WERI-Rb-1 (cell line): Measurements from ENCODE around the gene JTB.

Experiments used
- DNase-seq: peaks from one replicate; pipeline ENCODE4 v3.0.0-alpha.2; 2020
- H3K27ac ChIP-seq: fragments of 250-450 bp; sonication (Bioruptor Pico); 2 replicates; pipeline ENCODE4 v1.5.1; 2020; ENCODE audit warnings: mild to moderate bottlenecking, moderate library complexity
- H3K27me3 ChIP-seq: fragments of 250-450 bp; sonication (Bioruptor Pico); 2 replicates; pipeline ENCODE4 v1.5.1; 2021; ENCODE audit warnings: mild to moderate bottlenecking, low read depth, moderate library complexity; ENCODE audit not compliant: insufficient read depth, severe bottlenecking
- H3K36me3 ChIP-seq: fragments of 250-450 bp; sonication (Bioruptor Pico); 2 replicates; pipeline ENCODE4 v1.5.1; 2020; ENCODE audit warnings: mild to moderate bottlenecking, moderate library complexity
- H3K4me3 ChIP-seq: 2 replicates; pipeline ENCODE4 v1.5.1; 2011; ENCODE audit warnings: low read depth, mild to moderate bottlenecking, control low read depth, low read length
- H3K9me3 ChIP-seq: fragments of 250-450 bp; sonication (Bioruptor Pico); 2 replicates; pipeline ENCODE4 v1.5.1; 2021; ENCODE audit warnings: mild to moderate bottlenecking, moderate library complexity; ENCODE audit not compliant: severe bottlenecking
- CTCF ChIP-seq: IDR thresholded peaks from 2 replicates; pipeline ENCODE4 v1.5.1; 2011; ENCODE audit warnings: low read depth, mild to moderate bottlenecking, control low read depth, inconsistent platforms, low read length

Gene JTB

GRCh38 chr1:153956997-153957715 lies 20.3 kb downstream of the JTB start:
- Histone ChIP-seq H3K4me3 (peak overlapping the region; percentile 78), H3K27ac (peak overlapping the region; percentile 77), H3K9me3 (no peaks in the 10 kb centered on the region), H3K27me3 (no peaks in the 10 kb centered on the region), H3K36me3 (peaks cover 71% of the 10 kb centered on the region)
- TF ChIP-seq CTCF: no peak
- no peak for DNase-seq

DNA sequence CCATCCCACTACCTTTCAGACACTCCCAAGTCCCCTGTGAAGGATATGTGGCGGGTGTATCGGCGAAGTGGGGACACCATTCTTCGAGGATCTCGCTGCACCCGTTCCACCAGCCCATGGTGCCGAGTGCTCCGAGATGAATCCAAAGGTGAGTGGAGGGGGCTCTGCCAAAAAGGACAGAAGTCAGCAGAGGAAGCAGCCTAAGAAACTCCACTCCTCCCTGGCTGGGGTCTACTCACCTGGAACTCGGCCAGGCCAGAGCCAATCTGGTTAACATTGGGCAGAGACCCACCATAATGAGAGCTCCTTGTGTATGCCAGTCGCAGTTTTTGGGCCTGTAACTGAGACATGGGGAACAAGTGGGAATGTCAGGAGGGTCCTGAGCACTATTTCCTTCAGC lies 22.6 kb downstream of the JTB start:
- Histone ChIP-seq H3K27me3 (no peaks in the 10 kb centered on the region), H3K36me3 (peaks cover 71% of the 10 kb centered on the region), H3K9me3 (no peaks in the 10 kb centered on the region), H3K27ac (no peak overlapping the region), H3K4me3 (no peak overlapping the region)
- no peak for DNase-seq
- TF ChIP-seq CTCF: no peak

DNA sequence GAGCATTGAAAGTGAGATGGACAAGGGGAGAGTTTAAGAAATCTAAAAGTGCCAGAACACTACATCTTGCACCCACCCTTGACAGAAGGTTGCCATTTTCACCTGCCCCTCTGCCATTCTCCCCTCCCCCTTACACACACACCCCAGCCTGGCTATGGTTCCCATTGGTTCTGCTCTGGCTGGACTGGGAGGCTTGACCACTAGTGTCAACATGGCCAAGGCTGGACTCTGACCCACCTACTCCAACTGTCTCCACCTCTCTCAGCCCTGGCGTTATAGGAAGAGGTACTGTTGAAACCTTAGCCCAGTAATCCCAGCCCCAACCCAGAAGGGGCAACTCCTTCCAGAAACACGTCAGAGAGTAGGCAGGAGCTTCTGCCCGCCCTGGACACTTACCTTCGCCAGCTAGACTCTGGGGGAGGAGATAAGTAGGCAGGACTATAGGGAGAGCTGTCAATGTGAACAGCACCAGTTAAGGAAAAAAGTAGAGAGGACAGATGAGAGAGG lies 23.6 kb downstream of the JTB start:
- no peak for DNase-seq
- Histone ChIP-seq H3K27ac (no peak overlapping the region), H3K9me3 (no peaks in the 10 kb centered on the region), H3K27me3 (no peaks in the 10 kb centered on the region), H3K36me3 (peaks cover 71% of the 10 kb centered on the region), H3K4me3 (no peak overlapping the region)
- TF ChIP-seq CTCF: no peak

GRCh38 chr1:153951801-153952200 lies 25.7 kb downstream of the JTB start:
- Histone ChIP-seq H3K36me3 (peaks cover 87% of the 10 kb centered on the region), H3K4me3 (no peak overlapping the region), H3K27ac (no peak overlapping the region), H3K27me3 (no peaks in the 10 kb centered on the region), H3K9me3 (no peaks in the 10 kb centered on the region)
- no peak for TF ChIP-seq CTCF
- DNase-seq: no peak

- no peak for TF ChIP-seq CTCF
- Histone ChIP-seq H3K4me3 (no peak overlapping the region), H3K27ac (no peak overlapping the region), H3K36me3 (peaks cover 87% of the 10 kb centered on the region), H3K9me3 (no peaks in the 10 kb centered on the region), H3K27me3 (no peaks in the 10 kb centered on the region)
- no peak for DNase-seq
Observed at GRCh38 chr1:153951183-153951582, 26.3 kb downstream of the JTB start.

DNA sequence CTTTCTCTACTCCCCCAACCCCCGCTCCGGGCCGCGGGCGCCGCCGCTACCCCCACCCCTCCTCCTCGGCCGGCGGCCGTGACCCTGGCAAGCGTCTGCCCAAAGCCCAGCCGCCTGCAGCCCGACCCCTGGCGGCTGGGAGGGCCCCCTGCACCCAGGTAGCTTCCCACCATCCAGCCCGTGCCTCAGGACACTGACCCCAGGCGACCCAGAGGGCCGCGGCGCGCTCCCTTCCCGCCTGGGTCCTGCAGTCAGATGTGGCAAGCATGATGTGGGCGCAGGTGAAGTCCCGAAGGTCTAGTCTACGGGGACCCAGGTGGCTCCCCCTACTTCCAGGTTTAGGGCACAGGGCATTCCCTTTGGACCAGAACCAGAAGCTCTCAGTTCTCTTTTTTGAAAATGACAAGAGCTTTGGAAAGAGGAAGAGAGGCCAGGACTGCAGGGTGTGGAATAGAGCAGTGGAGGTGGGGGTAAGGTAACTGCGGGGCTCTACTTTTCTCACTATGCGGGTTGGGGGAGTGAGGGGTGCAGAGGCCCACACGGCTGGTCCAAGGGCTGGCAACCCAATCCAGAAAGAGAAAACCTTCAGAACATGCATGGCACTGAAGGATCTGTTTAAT lies 30.7 kb downstream of the JTB start, which contains the start of gene DENND4B:
Gene DENND4B (minus strand): TSS at position 97 of the 620 bp plus-strand sequence. CDS start 2,344 bp downstream, outside the sequence.
- H3K36me3 ChIP-seq: peaks cover 82% of the 10 kb centered on the region

More for the DNA sequence above, 30.7 kb downstream of the JTB start, which contains the start of gene DENND4B:
- DNase-seq: peak; percentile 98
- Histone ChIP-seq H3K27me3 (no peaks in the 10 kb centered on the region), H3K9me3 (no peaks in the 10 kb centered on the region), H3K27ac (peak within 1 kb of the TSS; percentile 77), H3K4me3 (peak within 1 kb of the TSS; percentile 61)
- peak; percentile 100 for TF ChIP-seq CTCF
